WI38 (cell line): ENCODE results near the gene MNAT1.
"Not testable (repeated sequence)": the region's sequence is repeated elsewhere in the genome, so short reads cannot be mapped to it uniquely, and the experiment has no call there.

Source experiments
- H3K4me3 ChIP-seq: 2 replicates; pipeline ENCODE4 v1.5.1; 2011; ENCODE audit warnings: low read depth, mild to moderate bottlenecking, control low read depth, low read length
- CTCF ChIP-seq: IDR thresholded peaks from 2 replicates; pipeline ENCODE4 v1.5.1; 2012; ENCODE audit warnings: low read depth, mild to moderate bottlenecking, control low read depth, low read length

MNAT1 gene

DNA sequence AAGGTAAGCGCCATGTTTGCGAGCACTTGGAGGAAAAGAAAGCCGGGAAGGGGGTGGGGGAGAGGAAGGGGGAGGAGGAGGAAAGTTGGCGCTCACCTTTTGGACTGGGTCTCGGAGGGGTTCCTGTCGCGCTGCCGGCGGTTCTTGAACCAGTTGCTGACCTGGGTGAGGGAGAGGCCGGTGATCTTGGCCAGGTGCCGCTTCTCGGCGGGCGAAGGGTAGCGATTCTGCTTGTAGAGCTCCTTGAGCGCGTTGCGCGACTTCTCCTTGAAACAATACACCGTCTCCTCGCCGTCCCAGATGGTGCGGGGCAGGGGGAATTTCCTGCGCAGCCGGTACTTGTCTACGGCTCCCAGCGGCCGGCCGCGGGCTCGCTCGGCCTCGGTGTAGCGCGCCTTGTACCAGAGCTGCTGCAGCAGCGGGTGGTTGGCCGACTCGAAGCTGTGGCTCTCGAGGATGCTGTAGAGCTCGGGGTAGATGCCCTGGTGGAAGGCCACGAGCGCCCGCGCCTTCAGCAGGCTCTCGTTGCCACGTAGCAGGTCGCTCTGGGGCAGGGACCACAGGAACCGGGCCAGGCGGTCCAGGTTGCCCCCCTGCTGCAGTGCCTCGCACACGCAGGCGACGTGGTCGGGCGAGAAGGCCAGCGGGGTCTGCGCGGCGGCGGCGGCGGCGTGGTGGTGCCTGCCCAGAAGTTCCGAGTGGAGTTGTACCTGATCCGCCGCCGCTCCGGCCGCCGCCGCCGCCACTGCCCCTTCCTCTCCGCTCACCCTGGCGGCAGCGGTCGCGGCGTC is 11.2 kb upstream of the MNAT1 start:
- TF ChIP-seq CTCF = no peak
- H3K4me3 ChIP-seq = peak overlapping the region; percentile 93

- H3K4me3 ChIP-seq = peak within 1 kb of the TSS; percentile 93
These were observed 10.5 kb upstream of the MNAT1 start, which contains the start of gene SIX4 for GRCh38 chr14:60723907-60724618. Gene SIX4, minus strand, starts transcription at chr14:60724351. Its CDS starts 277 bp downstream, at chr14:60724074.

GRCh38 chr14:60731291-60731690 is 3.3 kb upstream of the MNAT1 start:
- H3K4me3 ChIP-seq = not testable (repeated sequence)

More at GRCh38 chr14:60723907-60724618, 10.5 kb upstream of the MNAT1 start, which contains the start of gene SIX4:
- TF ChIP-seq CTCF = no peak

DNA sequence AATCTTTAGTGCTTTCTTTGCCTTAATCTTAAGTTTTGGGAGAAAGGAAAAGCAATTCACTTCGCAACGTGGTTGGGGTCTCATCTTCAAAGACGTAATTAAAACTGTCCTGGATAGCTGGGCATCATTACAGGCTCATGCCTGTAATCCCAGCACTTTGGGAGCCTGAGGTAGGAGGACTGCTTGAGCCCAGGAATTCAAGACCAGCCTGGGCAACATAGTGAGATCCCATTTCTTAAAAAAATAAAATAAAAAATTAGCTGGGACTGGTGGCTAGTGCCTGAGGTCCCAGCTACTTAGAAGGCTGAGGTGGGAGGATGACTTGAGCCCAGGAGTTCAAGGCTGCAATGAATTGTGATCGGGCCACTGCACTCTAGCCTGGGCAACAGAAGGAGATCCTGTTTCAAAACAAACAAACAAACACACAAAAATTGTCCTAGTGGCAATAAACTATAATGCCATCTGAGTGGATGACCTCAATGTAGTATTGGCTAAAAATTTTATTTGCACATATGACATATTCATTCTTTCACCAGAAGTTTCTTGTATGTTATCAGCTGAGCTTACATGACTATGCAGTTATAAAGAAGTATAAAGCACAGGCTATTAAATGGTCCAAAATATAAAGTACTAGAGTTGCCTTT is 1.6 kb upstream of the MNAT1 start:
- no peak overlapping the region for H3K4me3 ChIP-seq
- TF ChIP-seq CTCF = no peak

DNA sequence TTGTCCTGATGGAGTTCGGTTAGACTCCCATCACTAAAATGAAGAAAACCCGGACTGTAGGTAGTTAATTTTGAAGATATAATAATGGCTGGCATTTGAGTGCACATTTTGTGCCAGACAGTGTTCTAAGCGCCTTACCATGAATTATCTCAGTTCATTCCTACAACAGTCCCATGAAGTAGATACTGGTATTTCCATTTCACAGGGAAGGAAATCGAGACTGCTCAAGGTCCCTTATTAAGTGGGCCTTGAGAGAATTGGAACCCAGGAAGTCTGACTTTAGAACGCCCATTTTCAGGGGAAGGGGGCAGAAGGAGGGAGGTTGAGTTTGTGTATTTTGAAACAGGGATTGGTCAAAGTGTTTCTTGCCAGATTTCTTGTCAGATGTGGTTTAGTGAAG is 855 bp downstream of the MNAT1 start:
- peak overlapping the region; percentile 98 for H3K4me3 ChIP-seq
- TF ChIP-seq CTCF = no peak

DNA sequence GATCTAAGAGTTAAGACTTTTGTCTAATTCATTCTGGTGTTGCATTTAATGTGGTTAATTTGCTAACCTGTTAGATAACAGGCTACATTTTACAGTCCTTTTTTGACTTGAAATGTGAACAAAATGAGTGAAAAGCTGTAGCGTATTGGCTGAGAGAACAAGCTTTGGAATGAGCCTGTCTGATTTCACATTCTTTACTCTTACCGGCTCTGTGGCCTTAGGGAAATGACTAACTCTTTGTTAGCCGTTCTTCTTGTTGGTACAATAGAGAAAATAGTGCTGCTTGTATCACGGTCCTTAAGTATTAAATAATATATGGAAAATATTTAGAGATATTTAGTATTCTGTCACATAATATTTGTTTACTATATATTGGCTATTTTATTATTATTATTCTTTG is 1.9 kb downstream of the MNAT1 start:
- H3K4me3 ChIP-seq = peak overlapping the region; percentile 98
- TF ChIP-seq CTCF = no peak

DNA sequence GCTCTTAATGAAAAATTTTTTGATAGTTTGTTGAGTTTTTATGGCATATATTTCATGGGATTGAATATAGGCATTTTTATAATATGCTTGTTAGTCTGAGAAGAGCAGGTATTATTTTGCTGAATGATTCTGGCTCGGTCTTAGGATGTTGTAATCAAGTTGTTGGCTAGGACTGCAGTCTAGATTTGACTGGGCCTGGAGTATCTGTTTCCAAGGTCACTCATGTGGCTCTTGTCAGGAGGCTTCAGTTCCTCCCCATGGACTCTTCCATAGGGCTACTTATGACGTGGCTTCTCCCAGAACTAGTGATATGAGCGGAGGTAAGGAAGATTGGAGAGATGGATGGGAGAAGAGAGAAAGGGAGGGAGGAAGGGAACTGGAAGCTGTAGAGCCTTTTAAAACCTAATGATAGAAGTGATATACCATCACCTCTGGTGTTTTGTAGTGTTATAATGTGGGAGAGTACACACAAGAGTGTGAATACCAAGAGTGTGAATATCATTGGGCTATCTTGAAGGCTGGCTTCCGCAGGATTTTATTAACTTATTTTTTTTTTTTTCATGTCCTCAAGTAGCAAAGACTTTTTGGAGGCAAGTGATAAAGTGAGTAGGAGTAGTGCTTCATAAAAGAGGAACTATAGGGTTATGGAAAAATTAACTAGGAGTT is 4.4 kb downstream of the MNAT1 start:
- no peak for TF ChIP-seq CTCF
- no peak overlapping the region for H3K4me3 ChIP-seq
